GM12878 (cell line): ENCODE data around the gene CSTF2T.

Experiments
- BCL3 ChIP-seq: IDR thresholded peaks from 2 replicates; pipeline ENCODE4 v1.6.1; 2011; ENCODE audit warnings: borderline replicate concordance, low read depth, mild to moderate bottlenecking, moderate library complexity, low read length; ENCODE audit not compliant: insufficient read depth, poor library complexity, severe bottlenecking
- BCLAF1 ChIP-seq: fragments of 450-650 bp; IDR thresholded peaks from 2 replicates; pipeline ENCODE4 v1.6.1; 2017; ENCODE audit warnings: antibody characterized with exemption, mild to moderate bottlenecking, moderate library complexity
- CUX1 ChIP-seq: IDR thresholded peaks from 2 replicates; pipeline ENCODE4 v1.6.1; 2012; ENCODE audit warnings: improper control_type of control experiment, low read depth, low read length; ENCODE audit not compliant: insufficient replicate concordance
- MTA3 ChIP-seq: IDR thresholded peaks from 2 replicates; pipeline ENCODE4 v1.6.1; 2012; ENCODE audit warnings: low read length, inconsistent platforms, borderline replicate concordance
- PBX3 ChIP-seq: IDR thresholded peaks from 2 replicates; pipeline ENCODE4 v1.6.1; 2011; ENCODE audit warnings: mild to moderate bottlenecking, low read depth, low read length, moderate library complexity; ENCODE audit not compliant: insufficient replicate concordance
- POLR2AphosphoS5 ChIP-seq: IDR thresholded peaks from 2 replicates; pipeline ENCODE4 v1.6.1; 2011; ENCODE audit warnings: mild to moderate bottlenecking, low read length, inconsistent platforms
- RAD51 ChIP-seq: fragments of 450-650 bp; IDR thresholded peaks from 2 replicates; pipeline ENCODE4 v1.6.1; 2016; ENCODE audit warnings: moderate library complexity, mild to moderate bottlenecking, inconsistent platforms
- TBL1XR1 ChIP-seq: IDR thresholded peaks from 2 replicates; pipeline ENCODE4 v1.6.1; 2012; ENCODE audit warnings: low read depth, low read length, improper control_type of control experiment
- TF ChIP-seq, protein P1 (sequence below): fragments of 450-650 bp; IDR thresholded peaks from 2 replicates; pipeline ENCODE4 v1.6.1; 2016; ENCODE audit warnings: mild to moderate bottlenecking, moderate library complexity, borderline replicate concordance

DNA sequence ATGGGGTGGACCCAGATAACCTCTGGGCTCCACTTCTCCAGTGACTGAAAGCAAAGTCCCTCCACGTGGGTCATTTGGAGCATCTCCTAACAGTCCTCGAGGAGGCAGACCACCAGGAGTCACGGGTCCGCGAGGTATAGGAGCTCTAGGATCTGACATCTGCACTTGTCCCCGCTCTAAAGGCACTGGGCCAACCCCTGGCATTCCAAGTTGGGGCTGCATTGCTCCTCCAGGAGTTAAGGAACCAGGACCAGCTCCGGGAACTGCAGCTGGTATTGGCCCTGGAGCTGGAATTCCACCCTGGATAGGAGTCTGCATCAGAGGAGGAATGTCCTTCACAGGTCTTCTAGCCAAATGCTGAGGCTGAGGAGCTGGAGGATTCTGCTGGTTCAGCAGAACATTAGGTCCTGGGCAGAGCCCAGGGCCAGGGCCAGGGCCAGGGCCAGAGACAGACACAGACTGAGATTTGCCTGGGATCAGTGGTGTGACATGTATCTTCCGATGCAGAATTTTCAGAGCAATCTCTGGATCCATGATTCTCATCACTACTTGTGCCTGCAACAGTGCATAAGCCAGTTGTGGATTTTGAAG, 827 bp downstream of the CSTF2T start:
- TF ChIP-seq RAD51 (no peak), CUX1 (no peak), TBL1XR1 (no peak), BCL3 (no peak), MTA3 (no peak), POLR2AphosphoS5 (no peak), PBX3 (no peak), BCLAF1 (no peak)
- TF ChIP-seq, protein P1, sequence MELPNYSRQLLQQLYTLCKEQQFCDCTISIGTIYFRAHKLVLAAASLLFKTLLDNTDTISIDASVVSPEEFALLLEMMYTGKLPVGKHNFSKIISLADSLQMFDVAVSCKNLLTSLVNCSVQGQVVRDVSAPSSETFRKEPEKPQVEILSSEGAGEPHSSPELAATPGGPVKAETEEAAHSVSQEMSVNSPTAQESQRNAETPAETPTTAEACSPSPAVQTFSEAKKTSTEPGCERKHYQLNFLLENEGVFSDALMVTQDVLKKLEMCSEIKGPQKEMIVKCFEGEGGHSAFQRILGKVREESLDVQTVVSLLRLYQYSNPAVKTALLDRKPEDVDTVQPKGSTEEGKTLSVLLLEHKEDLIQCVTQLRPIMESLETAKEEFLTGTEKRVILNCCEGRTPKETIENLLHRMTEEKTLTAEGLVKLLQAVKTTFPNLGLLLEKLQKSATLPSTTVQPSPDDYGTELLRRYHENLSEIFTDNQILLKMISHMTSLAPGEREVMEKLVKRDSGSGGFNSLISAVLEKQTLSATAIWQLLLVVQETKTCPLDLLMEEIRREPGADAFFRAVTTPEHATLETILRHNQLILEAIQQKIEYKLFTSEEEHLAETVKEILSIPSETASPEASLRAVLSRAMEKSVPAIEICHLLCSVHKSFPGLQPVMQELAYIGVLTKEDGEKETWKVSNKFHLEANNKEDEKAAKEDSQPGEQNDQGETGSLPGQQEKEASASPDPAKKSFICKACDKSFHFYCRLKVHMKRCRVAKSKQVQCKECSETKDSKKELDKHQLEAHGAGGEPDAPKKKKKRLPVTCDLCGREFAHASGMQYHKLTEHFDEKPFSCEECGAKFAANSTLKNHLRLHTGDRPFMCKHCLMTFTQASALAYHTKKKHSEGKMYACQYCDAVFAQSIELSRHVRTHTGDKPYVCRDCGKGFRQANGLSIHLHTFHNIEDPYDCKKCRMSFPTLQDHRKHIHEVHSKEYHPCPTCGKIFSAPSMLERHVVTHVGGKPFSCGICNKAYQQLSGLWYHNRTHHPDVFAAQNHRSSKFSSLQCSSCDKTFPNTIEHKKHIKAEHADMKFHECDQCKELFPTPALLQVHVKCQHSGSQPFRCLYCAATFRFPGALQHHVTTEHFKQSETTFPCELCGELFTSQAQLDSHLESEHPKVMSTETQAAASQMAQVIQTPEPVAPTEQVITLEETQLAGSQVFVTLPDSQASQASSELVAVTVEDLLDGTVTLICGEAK: no peak
